Embryonic facial prominence (tissue), 1 donor: ENCODE data around the gene MRPS15.

Experiments used
- DNase-seq: peaks from one replicate; pipeline ENCODE4 v3.0.0-alpha.2; 2016; ENCODE audit errors: extremely low spot score

The MRPS15 gene

DNA sequence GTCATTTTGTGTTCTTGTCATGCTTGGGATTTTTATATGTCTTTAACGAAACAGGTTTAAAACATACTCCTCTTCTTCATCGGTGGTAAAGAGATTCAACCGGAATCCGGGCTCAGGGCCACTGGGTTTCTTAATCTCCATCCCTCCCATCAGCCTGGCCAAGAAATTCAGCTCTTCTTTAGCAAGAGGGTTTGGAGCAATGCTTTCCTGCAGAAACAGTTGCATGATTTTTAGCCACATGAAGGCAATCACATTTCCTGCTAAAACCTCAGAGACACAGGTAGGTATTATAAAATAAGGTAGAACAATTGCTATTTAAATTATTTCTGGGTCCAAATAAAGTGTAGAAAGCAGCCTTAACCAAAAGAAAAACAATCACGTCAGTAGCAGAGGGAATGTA, 43.8 kb downstream of the MRPS15 start:
- DNase-seq = no peak

DNA sequence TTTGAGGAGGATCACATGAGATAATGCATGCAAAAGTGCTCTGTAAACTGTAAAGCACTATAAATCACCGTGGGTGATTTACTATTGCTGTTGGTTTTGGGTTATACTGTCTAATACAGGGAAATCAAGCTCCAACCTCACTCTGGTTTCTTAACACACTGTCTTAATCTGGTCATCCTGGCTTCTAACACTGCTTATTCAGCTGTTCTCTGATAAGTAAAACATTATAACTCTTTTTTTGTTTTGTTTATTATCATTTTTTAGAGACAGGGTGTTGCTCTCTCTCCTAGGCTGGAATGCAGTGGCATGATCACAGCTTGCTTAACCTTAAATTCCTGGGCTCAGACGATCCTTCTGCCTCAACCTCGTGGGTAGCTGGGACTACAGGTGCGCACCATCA, 44.6 kb downstream of the MRPS15 start:
- DNase-seq = no peak

DNA sequence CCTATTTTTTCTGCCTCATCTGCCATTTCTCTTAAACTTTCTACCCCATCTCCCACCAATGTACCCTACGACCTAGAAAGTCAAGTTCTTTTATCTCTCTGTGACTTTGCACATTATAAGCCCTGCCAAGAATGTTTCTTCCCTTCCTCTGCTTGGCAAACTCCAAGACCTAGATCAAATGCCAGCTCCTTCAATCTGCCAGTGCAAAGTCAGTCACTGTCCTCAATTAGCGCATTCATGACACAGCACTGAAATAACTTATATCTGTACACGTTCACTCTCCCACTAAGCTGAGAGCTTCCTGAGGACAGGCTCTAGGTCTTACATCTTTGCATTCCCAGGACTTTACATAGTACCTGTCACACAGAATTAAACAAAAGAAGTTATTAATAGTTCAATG, 45.0 kb downstream of the MRPS15 start:
- no peak for DNase-seq

DNA sequence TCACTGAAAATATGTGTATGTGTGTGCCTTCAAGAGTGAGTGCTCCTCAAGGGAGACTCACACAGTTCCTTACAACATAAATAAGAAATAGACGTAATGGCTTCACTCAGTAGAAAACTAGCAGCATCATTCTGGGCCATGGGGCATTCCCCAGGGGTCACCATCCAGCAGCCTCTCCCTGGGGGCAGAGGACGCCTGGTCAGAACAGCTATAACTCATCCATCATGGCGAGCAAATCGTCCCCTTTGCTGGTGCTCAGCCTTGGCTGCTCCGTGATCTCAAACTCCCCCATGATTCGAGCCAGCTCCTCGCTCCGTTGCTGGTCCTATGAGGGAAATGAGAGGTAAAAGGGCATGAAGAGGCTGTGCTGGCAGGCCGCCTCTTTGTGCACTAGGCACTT, 46.3 kb downstream of the MRPS15 start:
- no peak for DNase-seq

DNA sequence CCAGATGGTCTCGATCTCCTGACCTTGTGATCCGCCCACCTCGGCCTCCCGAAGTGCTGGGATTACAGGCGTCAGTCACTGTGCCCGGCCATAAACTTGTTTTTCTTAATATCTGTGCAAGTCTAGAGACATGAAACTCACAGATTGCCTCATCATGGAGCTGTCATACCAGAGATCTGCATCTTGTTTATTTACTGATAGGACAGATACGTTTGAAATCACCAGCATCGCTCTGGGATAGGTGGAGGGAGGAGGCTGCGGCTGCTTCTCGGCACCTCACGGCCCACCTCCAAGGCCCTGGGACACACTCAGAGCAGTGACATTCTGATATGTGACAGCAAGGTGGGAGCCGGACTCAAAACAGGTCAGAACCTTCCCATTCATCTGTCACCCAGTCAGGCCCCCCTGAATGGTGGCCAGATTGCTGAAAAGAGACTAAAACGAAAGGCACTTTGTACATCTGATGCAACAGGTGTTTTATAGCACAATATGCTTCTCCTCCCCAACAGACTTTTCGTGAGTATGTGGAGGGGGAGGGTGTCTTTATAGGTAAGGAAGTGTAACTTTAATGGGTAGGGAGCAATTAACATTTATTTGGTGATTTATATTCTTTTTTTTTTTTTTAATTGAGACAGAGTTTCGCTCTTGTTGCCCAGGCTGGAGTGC, 48.4 kb downstream of the MRPS15 start:
- no peak for DNase-seq

DNA sequence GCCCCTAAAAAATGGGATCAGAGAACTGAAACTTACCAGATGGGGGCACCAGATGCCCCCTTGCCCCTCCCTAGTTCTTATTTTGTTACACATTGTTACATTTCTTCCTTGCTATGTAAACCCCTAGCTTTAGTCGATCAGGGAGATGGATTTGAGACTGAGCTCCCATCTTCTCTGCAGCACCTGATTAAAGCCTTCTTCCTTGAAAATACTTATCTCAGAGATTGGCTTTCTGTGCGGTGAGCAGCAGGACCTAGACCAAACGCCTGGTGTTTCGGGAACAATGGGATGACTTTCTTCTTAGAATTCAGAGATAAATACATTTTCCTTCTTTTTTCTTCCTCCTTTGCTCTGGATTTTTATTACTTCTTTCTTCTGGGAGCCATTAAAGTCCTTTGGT, 49.8 kb downstream of the MRPS15 start:
- DNase-seq = no peak

DNA sequence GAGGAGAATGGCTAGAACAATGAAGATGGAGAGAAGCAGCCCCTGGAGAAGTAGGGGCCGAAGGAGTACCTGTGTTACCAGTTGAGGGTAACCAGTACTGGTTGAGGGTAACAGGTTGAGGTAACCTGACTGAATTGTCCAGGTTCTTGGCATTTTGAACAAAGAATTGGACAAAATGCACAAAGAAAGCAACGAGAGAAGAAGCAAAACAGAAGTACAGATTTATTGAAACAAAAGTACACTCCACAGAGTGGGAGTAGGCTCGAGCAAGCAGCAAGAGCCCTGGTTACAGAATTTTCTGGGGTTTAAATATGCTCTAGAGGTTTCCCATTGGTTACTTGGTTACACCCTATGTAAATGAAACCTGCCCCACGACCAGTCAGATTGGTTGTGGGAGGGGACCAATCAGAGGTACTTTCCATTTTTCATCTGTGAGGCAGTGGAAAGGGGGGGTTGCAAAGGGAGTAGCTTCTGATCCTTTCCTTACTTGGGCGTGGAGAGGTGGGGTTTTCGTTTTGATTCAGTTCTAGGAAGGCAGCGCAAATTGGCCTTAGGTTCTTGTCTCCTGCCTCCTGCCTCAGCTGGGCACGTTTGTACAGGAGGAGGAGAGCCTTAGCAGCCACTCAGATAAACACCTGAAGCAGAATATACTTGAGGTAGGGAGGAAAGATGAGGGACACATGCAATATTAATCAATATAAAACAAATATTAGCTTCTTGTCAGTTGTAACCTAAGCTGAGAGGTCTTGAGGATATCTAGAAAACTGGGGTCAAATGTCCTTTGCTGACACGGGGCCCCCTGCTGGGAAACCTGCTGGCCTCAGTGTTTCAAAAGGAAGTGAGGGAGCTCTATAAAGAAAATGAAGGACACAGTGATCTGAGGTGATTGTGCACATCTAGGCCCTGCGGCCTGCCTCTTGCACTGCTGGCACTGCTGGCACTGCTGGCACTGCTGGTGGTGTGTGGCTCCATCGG, 52.2 kb downstream of the MRPS15 start:
- no peak for DNase-seq

DNA sequence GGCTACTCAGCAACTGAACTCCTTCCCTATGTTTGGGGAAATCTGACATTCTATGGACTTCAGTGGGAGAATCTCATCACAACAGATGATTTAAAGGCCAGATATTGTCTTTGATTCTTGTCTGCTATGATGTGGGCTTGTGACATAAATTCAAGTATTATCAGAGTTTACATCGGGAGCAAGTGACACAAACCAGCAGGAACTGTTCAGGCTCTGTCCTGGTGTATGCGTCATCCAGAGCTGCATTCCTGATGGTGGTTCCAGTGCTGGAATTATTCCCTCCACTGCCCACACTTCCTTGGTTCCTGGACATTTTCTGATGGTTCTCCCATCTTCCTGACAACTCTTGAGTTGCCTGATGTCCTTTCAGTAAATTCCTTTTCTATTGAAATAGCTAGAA, 55.7 kb downstream of the MRPS15 start:
- DNase-seq = no peak

DNA sequence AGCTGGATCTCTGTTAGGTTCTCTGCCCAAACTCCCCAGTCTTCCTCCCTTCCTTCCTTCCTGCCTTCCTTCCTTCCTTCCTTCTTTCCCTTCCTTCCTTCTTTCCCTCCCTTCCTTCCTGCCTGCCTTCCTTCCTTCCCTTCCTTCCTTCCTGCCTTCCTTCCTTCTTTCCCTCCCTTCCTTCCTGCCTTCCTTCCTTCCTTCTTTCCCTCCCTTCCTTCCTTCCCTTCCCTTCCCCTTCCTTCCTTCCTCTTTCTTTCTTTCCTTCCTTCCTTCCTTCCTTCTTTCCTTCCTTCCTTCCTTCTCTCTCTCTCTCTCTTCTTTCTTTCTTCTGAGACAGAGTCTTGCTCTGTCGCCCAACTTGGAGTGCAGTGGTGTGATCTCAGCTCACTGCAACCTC, 57.7 kb downstream of the MRPS15 start:
- no peak for DNase-seq
